DMS 273 treated with DMSO at 0.1 percent for 48 hours (cell line): ENCODE data around the gene G2E3.
"Not testable (repeated sequence)": the region's sequence is repeated elsewhere in the genome, so short reads cannot be mapped to it uniquely, and the experiment has no call there.

Source experiments
- DNase-seq: peaks from one replicate; lab custom pipeline; 2025; lab: John Stamatoyannopoulos, UW

G2E3 gene

DNA sequence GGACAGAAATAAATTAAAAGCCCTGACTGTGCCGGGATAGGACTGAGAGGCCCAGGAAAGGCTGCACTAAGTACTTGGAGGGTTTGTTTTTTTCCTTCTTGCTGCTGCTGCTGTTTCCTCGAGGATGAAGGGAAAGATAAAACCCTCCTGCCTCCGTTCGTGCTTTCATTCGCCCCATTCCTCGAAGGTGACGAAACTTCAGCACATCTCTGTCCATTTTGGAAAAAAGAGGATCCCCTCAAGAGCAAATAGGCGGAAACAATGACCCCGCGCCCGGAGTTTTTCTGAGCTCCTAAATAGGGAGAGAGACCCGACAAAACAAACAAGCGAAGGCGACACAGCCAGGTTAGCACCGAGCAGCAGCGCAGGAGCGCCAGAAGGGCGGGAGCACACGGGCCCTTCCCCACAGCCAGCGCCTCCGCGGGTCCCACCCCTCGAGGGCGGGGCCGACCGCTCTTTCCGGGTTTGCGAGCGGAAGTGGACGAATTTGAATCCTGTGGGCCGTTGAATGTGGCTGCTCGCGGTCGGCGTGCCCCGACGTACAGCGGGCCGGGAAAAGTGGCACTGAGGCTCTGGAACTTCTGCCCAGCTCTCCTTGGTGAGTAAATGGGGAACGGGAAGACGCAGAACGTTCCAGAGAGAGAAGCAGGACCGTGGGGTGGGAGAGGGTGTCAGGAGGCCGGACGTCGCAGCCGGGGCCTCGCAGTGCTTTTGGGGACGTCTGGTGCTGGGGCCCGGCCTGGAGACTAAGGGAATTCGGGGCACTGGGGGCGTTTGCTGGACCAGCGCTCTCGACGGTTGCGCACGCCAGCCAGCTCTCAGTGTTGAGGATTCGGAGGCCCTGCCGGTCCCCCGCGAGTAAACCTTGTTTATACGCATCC lies at the start of gene G2E3:
G2E3 (plus strand) TSS at position 484 of the 881 bp plus-strand sequence. CDS start 21,922 bp downstream, outside the sequence.
- peak; percentile 80 for DNase-seq

DNA sequence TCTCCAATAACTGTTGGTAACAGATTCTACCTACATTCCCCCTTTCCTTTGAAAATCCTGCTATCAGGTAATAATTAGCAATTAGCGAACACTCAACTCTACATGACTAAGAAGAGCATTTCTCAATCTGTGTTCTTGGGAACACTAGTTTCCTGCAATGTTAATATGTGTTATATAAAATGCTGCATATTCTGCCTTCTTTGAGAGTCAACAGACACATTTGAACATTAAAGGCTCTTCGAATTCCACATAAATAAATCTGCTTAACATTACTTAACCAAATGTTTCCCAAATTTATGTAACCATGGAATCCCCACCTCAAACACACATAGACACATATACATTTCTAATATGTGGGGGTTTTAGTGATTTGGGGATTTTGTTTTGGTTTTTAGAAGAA lies 41.2 kb upstream of the G2E3 start:
- DNase-seq = no peak

- peak; percentile 44 for DNase-seq
These were observed 39.9 kb upstream of the G2E3 start for GRCh38 chr14:30518867-30519560.

- no peak for DNase-seq
These were observed 39.0 kb upstream of the G2E3 start for GRCh38 chr14:30519961-30520360.

DNA sequence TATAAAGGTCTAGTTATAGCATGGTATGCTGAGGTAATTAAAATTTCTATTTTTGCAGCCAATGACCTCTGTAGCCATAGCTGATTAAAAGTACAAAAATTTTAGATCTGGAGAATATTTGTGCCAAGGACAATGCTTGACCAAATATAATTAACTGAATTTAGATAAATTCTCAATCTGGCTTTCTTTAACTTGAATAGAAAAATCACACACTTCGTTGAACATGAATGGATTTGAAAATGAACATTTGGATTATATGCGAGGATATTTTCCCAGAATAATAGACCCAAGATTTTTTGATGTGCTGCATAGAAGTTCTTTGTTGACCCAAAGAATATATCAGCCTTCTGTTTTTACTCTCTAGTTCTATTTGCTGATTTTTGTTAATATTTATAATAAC lies 38.4 kb upstream of the G2E3 start:
- no peak for DNase-seq

DNA sequence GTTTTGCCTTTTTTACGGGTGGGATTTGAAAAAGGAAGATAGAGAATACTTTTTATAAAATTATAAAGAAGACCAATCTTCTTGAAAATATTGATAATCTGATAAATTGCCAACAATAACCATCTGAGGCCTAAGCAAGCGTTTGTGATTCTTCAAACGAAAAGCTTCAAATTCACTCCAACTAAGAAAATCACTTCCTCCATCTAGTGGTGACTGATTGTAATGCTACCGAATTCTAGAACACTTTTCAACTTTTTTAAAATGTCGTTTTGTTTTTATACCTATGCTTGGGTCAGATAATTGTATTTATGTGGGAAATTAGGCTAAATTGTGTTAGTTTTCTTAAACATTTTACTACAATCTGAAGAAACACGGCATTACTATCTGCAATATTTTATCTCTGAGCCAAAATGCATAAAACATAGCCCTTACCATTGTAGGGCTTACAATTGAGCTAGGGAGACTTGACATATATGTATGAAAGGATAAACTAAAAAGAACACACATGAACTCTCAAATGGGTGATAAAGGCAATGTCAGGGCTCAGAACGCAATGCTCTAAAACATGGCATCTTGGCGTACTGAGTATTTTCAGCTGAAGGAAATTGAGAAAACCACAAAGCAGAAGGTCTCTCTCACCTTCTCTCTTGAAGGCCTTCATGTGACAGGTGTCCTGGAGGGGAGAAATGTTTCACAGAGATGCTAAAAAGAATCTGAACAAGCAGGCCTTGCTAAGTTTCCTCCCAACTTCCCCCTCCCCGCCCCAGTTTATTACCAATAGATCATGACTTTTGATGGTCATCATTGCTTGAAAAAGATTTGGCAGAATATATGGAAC lies 36.8 kb upstream of the G2E3 start:
- peak; percentile 19 for DNase-seq

- DNase-seq = no peak
These were observed 33.1 kb upstream of the G2E3 start for GRCh38 chr14:30525833-30526232.

GRCh38 chr14:30527196-30527595 lies 31.8 kb upstream of the G2E3 start:
- no peak for DNase-seq

GRCh38 chr14:30528119-30528518 lies 30.8 kb upstream of the G2E3 start:
- DNase-seq = no peak

DNA sequence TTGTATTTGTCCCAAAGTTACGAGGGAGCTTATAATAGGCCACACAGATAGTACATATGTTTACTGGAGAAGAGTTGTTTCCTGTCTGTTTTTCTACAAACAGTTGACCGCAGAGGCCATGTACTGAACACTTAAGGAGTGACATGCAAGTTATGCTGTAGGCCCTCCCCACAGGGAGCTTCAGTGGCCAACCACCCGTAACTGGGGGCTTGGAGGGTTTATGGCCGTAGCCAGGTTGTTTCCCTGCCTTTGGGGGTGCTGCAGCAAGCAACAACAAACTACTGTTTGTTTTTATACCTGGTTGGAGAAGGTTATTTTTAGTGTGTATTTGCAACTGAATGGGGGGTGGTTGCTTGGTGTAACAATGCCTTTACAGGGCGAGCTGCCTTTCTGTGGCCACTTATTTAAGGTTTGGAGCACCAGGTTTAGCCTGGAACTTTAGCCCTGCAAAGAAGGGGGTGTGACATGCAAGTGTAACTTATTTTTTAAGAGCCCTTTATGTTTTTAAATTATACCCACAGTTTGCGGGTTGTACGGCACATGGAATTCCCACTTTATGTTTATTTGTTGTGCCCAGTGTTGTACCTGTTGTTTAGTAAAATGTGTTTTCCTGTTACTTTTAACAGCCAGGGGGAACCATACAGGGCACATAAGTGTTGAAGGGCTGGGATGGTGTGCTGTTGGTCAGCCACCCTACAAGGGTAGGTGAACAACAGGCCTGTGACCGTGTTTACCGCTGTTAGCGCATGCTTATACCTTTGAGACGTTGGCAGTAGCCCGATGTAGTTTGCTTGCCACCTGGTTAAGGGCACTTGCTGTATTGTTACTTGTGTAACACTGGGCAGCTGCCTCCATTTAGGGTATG lies 29.9 kb upstream of the G2E3 start:
- no peak for DNase-seq

- DNase-seq = no peak
These were observed 26.7 kb upstream of the G2E3 start for GRCh38 chr14:30532264-30532663.

GRCh38 chr14:30533126-30533525 lies 25.8 kb upstream of the G2E3 start:
- no peak for DNase-seq

- no peak for DNase-seq
These were observed 17.6 kb upstream of the G2E3 start for GRCh38 chr14:30541318-30541717.

GRCh38 chr14:30546735-30547134 lies 12.2 kb upstream of the G2E3 start:
- not testable (repeated sequence) for DNase-seq

- no peak for DNase-seq
These were observed 11.4 kb upstream of the G2E3 start for GRCh38 chr14:30547388-30548048.

GRCh38 chr14:30550335-30550734 lies 8.6 kb upstream of the G2E3 start:
- no peak for DNase-seq

DNA sequence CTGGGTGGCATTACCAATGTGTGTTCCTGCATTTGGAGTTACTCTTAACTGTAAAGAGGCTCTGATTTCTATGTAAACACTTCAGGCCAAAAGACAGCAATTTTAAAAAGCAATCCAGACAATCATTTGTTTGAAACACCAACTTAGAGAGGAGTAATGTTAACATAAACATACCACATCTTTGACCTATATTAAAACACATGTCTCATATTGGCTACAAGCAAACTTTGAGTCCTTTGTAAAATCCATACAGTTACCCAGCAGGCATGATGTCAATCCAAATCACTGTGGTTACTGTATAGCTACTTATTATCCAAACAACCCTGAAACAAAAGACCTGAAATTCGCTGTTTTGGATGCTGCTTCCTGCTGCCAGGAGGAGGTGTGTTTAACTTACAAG lies 7.5 kb upstream of the G2E3 start:
- DNase-seq = no peak

- no peak for DNase-seq
These were observed 5.5 kb upstream of the G2E3 start for GRCh38 chr14:30553311-30553989.

- DNase-seq = no peak
These were observed 640 bp upstream of the G2E3 start for GRCh38 chr14:30558362-30558674.

GRCh38 chr14:30559638-30560091 lies 707 bp downstream of the G2E3 start:
- no peak for DNase-seq
